Activated T-helper 1 cell treated with anti-CD3 and anti-CD28 coated beads, Interleukin-2, amount 50 U/mL, for 16 hours (primary cell): ENCODE measurements around the gene ASTE1.
"Not testable (repeated sequence)": the region's sequence is repeated elsewhere in the genome, so short reads cannot be mapped to it uniquely, and the experiment has no call there.

Source experiments
- DNase-seq, 2 donors: peaks; one replicate each; pipeline ENCODE4 v3.0.0-alpha.2; 2020; ENCODE audit warnings: low read depth in 1 of 2, low spot score in 1 of 2

Gene ASTE1

GRCh38 chr3:131009698-131010097 is 16.9 kb downstream of the ASTE1 start:
- DNase-seq = no peak

DNA sequence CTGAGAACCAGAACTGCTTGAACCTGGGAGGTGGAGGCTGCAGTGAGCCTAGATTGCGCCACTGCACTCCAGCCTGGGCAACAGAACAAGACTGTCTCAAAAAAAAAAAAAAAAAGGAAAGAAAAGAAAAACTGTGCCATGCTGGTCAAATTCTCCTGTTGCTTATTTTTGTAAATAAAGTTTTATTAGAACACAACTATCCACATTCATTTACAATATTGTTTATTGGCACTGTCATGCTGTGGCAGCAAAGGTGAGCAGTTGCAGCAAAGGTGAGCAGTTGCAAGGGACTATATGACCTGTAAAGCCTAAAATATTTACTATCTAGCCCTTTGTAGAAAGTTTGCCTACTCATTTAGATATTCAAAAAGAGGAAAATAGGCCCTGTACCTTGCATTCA is 18.3 kb downstream of the ASTE1 start:
- DNase-seq = no peak

DNA sequence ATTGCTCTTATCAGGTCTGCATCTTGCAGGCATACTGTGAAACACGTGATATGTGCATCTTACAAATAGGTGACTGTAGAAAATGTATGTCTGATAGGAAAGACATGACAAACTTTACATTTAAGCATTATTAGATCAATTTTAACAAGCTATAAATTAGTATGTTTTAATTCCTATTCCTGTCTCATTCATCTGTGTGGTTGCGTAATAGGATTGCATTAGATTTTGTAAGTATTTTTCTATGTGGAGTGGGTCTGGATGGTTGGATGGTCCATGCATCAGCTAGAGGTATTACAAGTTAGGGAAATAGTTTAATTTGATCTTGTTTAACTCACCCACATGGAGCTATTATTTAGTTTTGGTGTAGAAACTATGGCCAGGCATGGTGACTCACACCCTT is 18.8 kb downstream of the ASTE1 start:
- DNase-seq = no peak

- no peak for DNase-seq
Observed at GRCh38 chr3:131007256-131007655, 19.4 kb downstream of the ASTE1 start.

- no peak for DNase-seq
Observed at GRCh38 chr3:131004603-131005002, 22.0 kb downstream of the ASTE1 start.

DNA sequence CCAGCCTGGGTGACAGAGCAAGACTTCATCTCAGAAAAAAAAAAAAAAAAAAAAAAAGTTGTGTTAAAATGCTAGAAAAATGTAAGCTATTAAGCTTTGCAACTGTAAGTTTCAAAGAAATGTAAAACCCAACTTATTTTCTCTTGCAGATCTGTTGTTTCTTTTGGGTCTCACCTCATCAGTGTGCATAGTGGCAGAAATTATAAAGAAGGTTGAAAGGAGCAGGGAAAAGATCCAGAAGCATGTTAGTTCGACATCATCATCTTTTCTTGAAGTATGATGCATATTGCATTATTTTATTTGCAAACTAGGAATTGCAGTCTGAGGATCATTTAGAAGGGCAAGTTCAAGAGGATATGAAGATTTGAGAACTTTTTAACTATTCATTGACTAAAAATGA is 25.6 kb downstream of the ASTE1 start:
- DNase-seq = no peak

DNA sequence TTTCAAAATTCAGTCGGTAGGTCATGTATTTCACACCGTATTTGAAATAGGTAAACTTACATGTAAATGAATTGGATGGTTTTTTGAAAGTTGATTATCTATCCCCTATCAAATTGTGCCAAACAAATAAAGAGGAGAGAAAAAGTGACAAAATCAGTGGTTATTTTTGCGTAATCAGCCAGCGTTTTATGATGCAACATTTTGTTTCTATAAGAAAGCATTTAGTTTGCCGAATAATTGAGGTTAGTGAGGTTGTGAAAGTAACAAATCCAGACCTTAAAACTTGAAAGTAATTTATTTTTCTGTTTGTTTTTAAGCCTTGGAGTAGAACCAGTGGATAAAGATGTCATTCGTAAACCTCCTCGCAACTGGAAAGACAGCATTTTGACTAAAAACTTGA is 29.3 kb downstream of the ASTE1 start:
- no peak for DNase-seq

- no peak for DNase-seq
Observed at GRCh38 chr3:130992344-130992743, 34.3 kb downstream of the ASTE1 start.

DNA sequence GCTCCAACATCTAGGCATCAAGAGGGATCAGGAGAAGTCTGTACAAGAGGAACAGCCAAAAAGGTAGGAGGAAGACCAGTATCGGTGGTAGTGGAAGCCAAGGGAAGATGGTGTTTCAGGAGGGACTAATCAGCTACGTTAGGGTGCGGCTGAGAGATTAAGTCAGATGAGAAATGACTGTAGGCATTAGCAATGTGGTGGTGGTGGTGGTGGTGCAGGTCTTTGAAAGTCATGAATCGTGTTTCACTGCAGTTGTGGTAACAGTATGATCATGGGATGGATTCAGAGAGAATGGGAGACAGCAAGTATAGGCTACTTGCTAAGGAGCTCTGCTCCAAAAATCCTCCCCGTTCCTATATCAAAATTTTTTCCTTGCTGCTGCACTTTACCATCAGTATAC is 35.5 kb downstream of the ASTE1 start:
- no peak for DNase-seq

- DNase-seq = no peak
Observed at GRCh38 chr3:130990282-130990681, 36.3 kb downstream of the ASTE1 start.

GRCh38 chr3:130981469-130981868 is 45.2 kb downstream of the ASTE1 start:
- DNase-seq = no peak

- no peak for DNase-seq
Observed at GRCh38 chr3:130979117-130979516, 47.5 kb downstream of the ASTE1 start.

GRCh38 chr3:130976706-130977105 is 49.9 kb downstream of the ASTE1 start:
- DNase-seq = no peak

GRCh38 chr3:130975251-130975650 is 51.4 kb downstream of the ASTE1 start:
- no peak for DNase-seq

DNA sequence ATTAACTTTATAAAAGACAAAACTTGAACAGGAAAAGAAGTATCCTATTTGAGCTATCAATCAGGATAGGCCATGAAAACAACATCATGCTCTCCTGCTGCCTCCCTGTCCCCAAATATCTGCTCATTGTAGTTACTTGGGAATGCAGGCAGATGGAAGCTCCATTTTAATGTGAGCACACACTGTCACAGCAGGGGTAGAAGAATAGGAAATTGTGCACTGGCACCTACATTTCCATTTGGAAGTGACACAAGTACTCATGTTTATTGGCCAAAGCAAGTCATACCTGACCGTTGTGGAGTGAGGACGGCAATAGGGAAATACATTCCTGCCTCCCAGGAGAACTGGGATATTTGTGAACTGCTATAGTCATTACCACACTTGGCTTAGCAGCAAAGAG is 52.4 kb downstream of the ASTE1 start:
- no peak for DNase-seq

GRCh38 chr3:130973406-130973805 is 53.2 kb downstream of the ASTE1 start:
- DNase-seq = no peak

- DNase-seq = not testable (repeated sequence)
Observed at GRCh38 chr3:130972592-130972991, 54.0 kb downstream of the ASTE1 start.

- no peak for DNase-seq
Observed at GRCh38 chr3:130971208-130971607, 55.4 kb downstream of the ASTE1 start.

DNA sequence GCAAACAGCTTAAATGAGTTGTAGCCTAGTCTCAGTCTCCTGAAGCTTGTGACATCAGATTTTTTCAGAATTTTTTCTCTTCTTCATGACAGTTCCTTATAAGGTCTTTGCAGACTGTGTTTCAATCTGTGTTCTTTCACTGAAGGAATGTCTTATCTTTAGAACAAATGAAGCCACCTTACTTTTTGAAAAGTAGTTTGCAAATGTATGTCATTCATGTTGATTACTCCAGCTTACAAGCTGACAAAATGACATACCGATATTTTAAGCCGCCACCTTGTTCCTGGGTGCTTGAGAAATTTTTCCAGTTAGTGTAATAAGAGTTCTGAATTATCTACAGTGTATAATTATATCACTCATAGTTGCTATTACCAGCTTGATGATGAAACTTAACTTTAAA is 57.0 kb downstream of the ASTE1 start:
- no peak for DNase-seq

DNA sequence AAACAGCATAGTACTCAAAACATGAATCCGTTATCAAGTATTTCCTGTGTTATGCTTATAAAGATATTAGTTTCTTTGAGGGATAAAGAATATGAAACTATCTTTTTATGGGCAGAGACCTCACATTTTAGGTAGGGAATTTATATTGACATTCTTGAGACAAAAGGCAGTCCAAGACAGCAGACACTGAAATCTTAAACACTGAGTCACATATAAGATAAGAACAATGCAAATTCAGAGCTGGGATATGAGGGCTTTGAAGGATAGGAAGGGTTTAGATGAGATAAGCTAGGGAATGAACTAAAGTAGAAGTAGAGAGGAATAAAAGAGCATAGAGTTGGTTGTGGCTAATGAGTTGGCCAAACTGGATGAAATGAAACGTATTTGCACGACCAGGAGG is 58.4 kb downstream of the ASTE1 start:
- DNase-seq = no peak

- no peak for DNase-seq
Observed at GRCh38 chr3:130967281-130967680, 59.3 kb downstream of the ASTE1 start.

GRCh38 chr3:130963878-130964277 is 62.7 kb downstream of the ASTE1 start:
- DNase-seq = no peak
